GM19455 (cell line): Measurements from ENCODE around the gene SLC19A1.
A peak's percentile ranks its signal among the peaks of the same experiment; 100 is the strongest.

ENCODE experiments used
- ATAC-seq: cut with Tn5 transposase; IDR thresholded peaks from one replicate; pipeline ENCODE4 v1.9.1; 2021; ENCODE audit not compliant: unreplicated experiment

SLC19A1 gene

GRCh38 chr21:45559216-45560105, 17.2 kb upstream of the SLC19A1 start:
- ATAC-seq = no peak

DNA sequence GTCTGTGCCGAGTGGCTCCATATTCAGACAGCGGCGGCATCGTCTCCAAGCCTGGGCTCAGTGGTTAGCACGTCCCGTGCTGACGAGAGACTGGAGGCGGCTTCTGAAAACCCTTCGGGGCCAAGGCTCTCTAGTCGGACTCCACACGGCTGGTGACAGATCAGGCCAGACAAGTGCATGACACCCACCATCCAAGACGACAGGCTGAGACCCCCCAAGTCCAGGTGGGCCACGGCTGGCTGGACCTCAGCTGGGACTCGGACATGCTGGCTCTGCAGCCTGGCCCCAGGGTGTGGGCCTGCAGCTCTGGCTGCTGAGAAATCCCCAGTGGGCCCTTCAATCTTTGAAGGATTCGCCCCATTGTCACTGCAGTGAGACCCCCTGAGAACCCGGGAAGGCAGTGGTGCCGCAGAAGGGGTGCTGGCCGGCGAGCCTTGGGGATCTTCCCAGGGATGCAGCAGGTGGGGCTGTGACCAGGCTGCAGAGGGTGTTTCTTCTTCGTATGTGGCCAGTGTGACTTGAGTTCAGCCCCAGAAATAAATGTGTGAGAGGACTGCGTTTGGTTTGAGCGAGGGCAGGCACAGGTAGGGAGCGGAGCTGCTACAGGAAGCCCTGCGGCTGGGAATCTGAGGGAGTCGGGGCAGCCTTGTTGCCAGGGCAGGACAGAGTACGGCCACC, 15.9 kb upstream of the SLC19A1 start:
- ATAC-seq = no peak

GRCh38 chr21:45557616-45558043, 15.4 kb upstream of the SLC19A1 start:
- ATAC-seq = no peak

- ATAC-seq = no peak
These were observed 14.7 kb upstream of the SLC19A1 start for GRCh38 chr21:45556645-45557615.

GRCh38 chr21:45556302-45556644, 14.0 kb upstream of the SLC19A1 start:
- no peak for ATAC-seq

- ATAC-seq = peak; percentile 52
These were observed 13.5 kb upstream of the SLC19A1 start for GRCh38 chr21:45555557-45556301.

- ATAC-seq = no peak
These were observed 13.0 kb upstream of the SLC19A1 start for GRCh38 chr21:45555251-45555556.

- no peak for ATAC-seq
These were observed 12.4 kb upstream of the SLC19A1 start for GRCh38 chr21:45554477-45555175.

GRCh38 chr21:45552696-45553391, 10.6 kb upstream of the SLC19A1 start:
- ATAC-seq = no peak

DNA sequence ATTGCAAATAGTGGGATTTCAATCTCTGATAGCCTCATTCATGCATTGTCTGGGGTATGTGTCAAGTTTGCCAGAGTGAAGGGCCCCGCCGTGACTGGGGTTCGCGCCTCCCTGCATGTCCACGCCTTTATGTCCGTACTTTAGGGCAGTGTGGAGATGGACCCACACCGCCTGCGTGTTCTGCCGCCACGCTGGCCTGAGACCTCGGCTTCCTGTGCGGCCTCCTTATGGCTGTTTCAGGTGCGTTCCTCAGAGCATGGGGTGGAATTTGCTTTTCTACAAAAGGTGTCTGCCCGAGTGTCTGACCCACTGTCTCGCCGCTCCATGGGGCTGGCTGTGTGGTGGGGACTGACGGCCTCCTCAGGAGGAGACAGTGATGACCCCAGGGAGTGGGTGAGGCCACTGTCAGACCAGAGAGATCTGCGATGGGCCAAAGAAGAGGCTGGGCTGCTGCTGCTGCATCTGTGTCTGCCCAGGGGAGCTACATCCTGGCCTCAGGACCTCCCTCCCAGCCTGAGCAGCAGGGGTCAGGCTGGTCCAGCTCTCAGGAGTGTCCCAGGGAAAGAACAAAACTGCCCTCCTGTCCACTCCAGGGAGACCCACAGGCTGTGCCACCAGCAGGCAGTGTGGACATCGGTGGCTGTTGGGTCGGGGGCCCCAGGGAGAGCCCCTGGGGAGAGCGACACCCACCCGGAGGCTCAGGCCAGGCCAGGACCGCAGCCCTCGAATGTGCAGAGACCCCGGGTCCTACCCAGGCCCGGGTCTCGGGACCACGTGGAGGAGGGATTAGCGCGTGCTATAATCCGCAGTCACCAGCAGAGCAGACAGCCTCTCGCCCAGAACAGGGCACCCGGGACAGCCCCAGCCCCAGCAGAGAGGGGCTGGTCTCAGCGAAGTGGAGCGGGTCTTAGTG, 9.8 kb upstream of the SLC19A1 start:
- ATAC-seq = no peak

- no peak for ATAC-seq
These were observed 9.1 kb upstream of the SLC19A1 start for GRCh38 chr21:45551316-45551715.

- ATAC-seq = no peak
These were observed 8.4 kb upstream of the SLC19A1 start for GRCh38 chr21:45550522-45551210.

DNA sequence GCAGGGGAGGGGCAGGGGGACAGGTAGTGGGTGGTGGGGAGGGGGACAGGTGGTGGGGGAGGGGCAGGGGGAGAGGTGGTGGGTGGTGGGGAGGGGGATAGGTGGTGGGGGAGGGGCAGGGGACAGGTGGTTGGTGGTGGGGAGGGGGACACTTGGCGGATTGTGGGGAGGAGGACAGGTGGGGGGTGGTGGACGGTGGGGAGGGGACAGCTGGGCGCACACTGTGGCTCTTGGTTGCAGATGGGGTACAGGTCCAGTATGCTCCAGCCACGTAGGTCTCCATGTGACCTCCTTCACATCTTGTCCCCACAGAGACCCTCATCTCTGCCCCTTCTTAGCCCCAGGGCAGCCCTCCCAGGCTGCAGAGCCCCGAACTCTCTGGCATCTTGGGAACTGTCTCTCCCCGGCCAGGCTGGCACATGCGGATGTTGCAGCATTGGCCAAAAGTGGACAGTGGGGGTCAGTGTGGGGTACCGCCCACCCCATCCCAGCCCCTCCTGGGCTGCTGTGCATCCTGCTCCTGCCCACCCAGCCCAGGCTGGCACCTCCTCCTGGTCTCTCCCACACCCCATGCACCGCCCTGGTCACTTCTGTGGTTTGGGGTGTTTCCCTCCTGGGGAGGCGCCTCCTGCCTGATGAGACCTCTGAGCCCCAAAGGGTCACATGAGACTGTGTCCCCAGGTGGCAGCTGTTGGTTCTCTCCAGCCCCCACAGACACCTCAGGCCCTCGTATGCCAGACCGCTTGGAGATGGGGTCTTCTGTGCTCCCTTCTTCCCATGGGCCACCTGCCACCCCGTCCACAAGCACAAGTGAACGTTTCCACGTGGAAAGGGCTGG, 7.6 kb upstream of the SLC19A1 start:
- ATAC-seq = no peak

DNA sequence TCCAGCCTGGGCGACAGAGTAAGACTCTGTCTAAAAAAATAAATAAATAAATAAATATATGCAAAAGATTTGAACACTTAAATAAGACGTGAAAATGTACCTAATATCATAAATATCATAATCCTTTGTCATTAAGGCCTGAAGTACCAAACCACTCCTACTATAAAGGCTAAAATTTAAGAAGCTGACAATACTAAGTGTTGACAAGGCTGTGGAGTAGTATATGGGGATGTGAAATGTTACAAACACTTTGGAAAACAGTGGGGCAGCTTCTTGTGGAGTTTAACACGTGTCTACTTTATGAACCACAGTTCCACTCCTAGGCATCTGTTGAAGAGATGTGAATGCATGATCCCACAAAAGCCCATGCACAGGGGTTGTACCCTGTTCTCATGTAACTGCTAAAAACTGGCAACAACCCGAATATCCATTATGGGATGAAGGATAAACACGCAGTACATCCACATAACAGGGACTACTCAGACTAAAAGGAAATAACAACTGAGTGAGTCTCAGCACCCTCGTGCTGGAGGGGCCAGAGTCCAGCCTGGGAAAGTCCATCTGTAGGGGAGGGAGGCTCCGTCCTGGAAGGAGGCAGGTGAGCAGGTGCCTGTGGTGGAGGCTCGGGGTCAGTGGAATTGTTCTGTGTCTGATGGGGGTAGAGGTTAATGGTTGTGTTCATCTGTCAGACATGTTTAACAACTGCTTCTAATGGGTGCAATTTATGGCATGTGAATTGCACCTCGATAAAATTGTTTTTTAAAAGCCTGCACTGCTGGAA, 6.7 kb upstream of the SLC19A1 start:
- no peak for ATAC-seq

DNA sequence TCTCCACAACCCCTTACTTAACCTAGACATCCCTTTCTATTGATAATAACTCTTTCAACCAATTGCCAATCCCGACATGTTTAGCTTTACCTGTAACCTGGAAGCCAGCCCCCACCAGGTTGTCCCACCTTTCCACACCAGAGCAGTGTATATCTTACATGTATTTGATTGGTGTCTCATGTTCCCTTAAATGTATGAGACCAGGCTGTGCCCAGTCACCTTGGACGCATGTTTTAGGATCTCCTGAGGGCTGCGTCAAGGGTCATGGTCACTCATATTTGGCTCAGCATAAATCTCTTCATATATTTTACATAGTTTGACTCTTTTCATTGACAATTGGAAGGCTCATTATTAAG, 5.3 kb upstream of the SLC19A1 start:
- ATAC-seq = no peak
